Fibroblast of pulmonary artery (primary cell): Measurements from ENCODE around the gene TTC28.

Experiments
- DNase-seq: peaks from one replicate; pipeline ENCODE4 v3.0.0-alpha.2; 2010; ENCODE audit warnings: low read depth
- H3K4me3 ChIP-seq: replicated peaks from 2 replicates; pipeline ENCODE4 v1.5.1; 2011; ENCODE audit warnings: low read depth, mild to moderate bottlenecking, control low read depth, low read length, moderate library complexity
- TF ChIP-seq, protein P1 (sequence below): IDR thresholded peaks from 2 replicates; pipeline ENCODE4 v1.5.1; 2011; ENCODE audit warnings: mild to moderate bottlenecking, control low read depth, low read length, inconsistent platforms; ENCODE audit errors: missing control alignments

TTC28 gene

DNA sequence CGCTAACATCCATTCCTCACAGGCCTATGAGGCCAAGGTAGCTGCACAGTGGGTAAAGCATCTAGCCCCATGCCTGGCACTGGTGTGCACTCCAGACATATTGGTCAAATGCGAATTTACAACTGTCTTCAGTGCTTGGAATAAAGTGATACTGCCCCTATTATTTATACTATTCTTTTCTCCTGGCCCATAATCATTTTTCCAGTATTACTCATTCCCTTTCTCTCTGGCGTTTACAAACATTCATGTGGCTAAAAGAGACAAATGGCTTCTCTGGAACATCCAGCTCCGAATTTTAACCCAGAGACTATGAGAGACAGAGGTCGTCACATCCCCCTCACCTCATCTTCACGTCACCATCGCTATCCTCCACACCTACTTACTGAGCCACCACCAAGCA lies 673.4 kb downstream of the TTC28 start:
- no peak overlapping the region for H3K4me3 ChIP-seq
- DNase-seq: no peak
- TF ChIP-seq, protein P1, sequence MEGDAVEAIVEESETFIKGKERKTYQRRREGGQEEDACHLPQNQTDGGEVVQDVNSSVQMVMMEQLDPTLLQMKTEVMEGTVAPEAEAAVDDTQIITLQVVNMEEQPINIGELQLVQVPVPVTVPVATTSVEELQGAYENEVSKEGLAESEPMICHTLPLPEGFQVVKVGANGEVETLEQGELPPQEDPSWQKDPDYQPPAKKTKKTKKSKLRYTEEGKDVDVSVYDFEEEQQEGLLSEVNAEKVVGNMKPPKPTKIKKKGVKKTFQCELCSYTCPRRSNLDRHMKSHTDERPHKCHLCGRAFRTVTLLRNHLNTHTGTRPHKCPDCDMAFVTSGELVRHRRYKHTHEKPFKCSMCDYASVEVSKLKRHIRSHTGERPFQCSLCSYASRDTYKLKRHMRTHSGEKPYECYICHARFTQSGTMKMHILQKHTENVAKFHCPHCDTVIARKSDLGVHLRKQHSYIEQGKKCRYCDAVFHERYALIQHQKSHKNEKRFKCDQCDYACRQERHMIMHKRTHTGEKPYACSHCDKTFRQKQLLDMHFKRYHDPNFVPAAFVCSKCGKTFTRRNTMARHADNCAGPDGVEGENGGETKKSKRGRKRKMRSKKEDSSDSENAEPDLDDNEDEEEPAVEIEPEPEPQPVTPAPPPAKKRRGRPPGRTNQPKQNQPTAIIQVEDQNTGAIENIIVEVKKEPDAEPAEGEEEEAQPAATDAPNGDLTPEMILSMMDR: no peak

DNA sequence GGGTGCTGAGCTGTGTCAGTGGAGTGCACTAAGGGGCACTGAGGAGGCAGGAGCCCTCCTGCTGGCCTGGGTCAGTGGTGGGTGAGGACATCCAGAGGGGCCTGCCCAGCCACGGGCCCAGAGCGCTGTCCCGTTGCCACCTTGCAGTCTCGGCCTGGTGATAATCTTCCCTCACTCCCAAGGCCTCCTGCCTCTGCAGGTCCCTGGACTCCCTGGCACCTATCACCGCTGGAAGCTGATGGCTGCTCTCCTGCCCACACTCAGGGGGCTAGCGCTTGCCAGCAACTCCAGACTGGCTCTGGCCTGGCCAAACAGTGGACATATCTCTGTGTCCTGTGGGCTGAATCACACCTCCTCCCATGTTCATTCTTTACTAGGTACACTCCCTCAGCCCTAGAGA lies 674.1 kb downstream of the TTC28 start:
- DNase-seq: no peak
- no peak overlapping the region for H3K4me3 ChIP-seq
- TF ChIP-seq, protein P1: no peak

DNA sequence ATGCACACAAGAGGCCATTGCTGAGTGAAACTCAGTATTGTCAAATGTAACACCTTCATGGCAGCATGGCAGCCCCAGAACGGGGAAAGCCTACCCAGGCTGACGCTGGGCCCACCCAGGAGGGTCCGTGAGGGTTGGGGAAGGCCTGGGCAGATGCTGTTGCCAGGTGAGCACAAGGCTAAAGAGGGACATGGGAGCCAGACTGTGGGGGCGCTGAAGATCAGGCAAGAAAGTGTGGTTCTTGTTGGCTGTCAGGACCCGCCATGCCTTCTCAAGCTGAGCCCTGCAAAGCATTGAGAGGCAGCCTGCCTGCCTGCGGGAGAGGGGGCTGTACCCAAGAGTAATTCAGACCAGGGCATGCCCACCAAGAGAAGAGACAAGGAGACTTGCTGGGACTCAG lies 675.6 kb downstream of the TTC28 start:
- DNase-seq: no peak
- TF ChIP-seq, protein P1: no peak

DNA sequence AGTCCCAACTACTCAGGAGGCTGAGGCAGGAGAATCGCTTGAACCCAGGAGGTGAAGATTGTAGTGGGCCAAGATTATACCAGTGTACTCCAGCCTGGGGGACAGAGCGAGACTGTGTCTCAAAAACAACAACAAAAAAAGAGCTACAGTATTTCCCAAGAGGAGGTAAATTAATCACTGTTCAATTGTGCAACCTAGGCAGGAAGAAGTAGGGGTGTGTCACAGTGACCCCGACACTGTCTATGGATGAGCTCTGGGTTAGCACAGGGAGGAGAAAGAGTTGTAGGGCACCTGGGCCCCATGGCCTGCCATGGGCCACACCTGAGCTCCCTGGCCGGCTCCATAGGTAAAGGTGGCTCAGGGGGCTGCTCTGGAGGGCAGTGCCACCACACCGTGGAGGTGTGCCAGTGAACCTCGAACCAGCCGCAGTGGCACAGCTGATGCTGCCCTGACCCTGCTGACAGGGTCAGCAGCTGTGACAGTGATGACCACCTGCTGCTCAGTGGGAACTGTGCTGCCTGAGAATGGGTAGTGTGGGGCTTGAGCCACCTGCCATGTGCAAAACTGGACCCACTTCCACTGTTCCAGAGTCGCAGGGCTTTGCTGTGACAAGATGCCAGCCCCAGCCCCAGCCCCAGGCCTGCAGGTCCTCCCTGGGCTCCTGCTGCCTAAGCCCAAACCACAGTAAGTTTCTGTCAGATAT lies 676.6 kb downstream of the TTC28 start:
- no peak overlapping the region for H3K4me3 ChIP-seq
- TF ChIP-seq, protein P1: no peak
- peak; percentile 33 for DNase-seq

More for the DNA sequence above, 675.6 kb downstream of the TTC28 start:
- no peak overlapping the region for H3K4me3 ChIP-seq

DNA sequence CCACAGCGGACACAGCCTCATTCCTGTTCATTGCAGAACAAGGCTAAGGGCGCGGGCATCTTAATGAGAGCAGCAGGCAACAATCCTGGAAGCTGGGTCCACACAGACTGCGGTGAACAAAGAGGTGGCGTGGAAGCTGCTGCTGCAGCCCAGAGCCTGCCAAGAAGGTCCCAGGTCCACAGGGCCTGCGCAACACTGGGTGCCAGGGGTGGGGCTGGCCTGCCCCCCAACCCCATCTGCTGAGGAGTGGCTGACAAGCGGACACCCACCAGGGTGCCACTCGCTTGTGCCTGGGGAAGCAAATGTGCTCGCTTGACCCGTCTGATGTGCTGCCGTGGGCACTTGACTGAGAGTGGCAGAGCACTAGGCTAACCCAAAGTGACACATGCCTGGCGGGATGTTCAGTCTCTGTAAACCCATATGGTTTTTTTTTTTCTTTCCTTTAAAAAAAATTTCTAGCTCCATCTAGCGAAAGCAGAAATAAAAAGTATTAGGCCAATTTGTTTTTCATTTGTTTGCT lies 677.4 kb downstream of the TTC28 start:
- no peak overlapping the region for H3K4me3 ChIP-seq

DNA sequence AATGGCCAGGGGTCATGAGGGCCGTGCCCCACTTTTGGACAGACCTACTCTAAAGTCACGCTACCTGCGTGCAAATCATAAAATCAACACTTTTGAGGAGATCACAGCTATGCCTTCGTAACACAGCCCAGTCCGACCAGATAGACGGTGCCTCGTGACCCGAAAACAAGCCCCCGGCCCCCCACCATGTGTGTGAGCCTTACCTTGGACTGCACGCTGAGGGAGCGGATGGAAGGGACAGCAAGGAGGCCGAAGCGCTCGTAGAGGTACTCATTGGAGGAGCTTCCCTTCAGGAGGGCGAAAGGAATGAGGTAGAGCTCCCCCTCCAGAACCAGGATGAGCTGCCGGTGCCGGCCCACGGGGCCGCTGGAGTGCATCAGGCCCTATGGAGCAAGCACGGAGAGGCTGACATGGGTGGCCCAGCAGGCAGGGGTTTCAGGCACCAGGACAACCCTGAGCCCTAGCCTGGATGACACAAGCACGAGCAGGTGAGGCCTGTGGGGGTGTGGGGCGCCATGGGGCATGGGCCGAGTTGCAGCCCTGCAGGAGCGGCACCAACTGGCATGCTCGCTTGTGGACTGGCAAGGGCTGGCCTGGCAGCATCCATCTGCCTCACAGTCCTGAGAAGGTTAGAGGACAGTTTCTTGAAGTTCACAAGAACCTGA lies 678.3 kb downstream of the TTC28 start:
- DNase-seq: no peak
- TF ChIP-seq, protein P1: no peak
- H3K4me3 ChIP-seq: no peak overlapping the region

More for the DNA sequence above, 677.4 kb downstream of the TTC28 start:
- TF ChIP-seq, protein P1: no peak
- peak; percentile 13 for DNase-seq

DNA sequence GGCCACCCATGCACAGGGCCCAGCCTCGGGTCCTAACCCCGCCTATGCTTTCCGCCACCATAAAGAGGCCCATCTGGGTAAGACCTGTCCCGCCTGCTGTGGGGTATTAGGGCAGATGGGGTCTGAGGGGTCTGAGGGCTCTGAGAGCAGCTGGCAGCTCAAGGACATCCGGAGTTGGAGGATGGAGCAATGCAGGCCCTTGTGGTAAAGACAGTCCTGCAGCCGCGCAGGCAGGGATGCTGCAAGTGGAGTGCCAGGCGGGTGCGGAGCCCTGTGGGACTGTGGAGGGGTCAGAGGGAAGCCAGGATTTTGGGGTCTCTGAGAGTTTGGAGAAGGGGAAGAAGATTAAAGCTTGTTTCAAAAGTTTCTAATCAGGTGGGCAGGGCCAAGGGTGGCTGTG lies 679.3 kb downstream of the TTC28 start:
- DNase-seq: no peak
- TF ChIP-seq, protein P1: no peak
- no peak overlapping the region for H3K4me3 ChIP-seq
